ENCODE results near the gene OMA1. TPM values are rescaled to one million over a fixed set of nuclear protein-coding genes. Genes with fewer than 3 reads are reported as not detected.
A peak's percentile ranks its signal among the peaks of the same experiment; 100 is the strongest.

Gene OMA1
- total RNA-seq, 1 experiment from 2014 or later: 21.9 TPM

GRCh38 chr1:58580186-58580585 is 33.7 kb upstream of the OMA1 start (continued):
- no peak for TF ChIP-seq SIN3A (IDR thresholded peaks at IDR 0.05; ENCODE audit: low read depth)

GRCh38 chr1:58577654-58578030 is 31.1 kb upstream of the OMA1 start:
- Histone ChIP-seq H3K9ac (ENCODE audit: low read length) (peak overlapping the region; percentile 50), H2AFZ (ENCODE audit: low read depth, low read length, poor library complexity, severe bottlenecking) (peak overlapping the region; percentile 75)
- peak; percentile 5 for ATAC-seq

More at GRCh38 chr1:58577654-58578030, 31.1 kb upstream of the OMA1 start:
- Histone ChIP-seq H3K9me2 (ENCODE audit: insufficient read depth) (no peaks in the 10 kb centered on the region), H3K27me3 (ENCODE audit: insufficient read depth, low read length) (no peaks in the 10 kb centered on the region), H3K79me2 (ENCODE audit: insufficient read depth, low read length) (no peaks in the 10 kb centered on the region), H4K20me1 (ENCODE audit: insufficient read depth) (no peaks in the 10 kb centered on the region), H3K4me1 (ENCODE audit: control insufficient read depth in 1 of 2, insufficient read depth in 2 of 2, low read length in 2 of 2) (peaks cover 14 to 76% of the 10 kb centered on the region in 2 experiments), H3K27ac (ENCODE audit: low read depth, low read length) (0 out of 2 replicates have a peak overlapping the region, but pooled peaks have one; percentile 31), H3K4me2 (ENCODE audit: low read length) (peak overlapping the region; percentile 61), H3K9me3 (ENCODE audit: control insufficient read depth in 1 of 2, insufficient read depth in 1 of 2, low read depth in 1 of 2, low read length in 2 of 2) (no peaks in the 10 kb centered on the region), H3K4me3 (replicated peaks in 1 of 2; ENCODE audit: low read depth in 1 of 2, low read length in 2 of 2) (peak overlapping the region; percentile 15 to 33; a peak in 3 of 4 replicates), H3K36me3 (ENCODE audit: control insufficient read depth in 1 of 2, insufficient read depth in 2 of 2, low read length in 2 of 2) (no peaks in the 10 kb centered on the region)
- ChIA-PET POLR2A (no interaction called here), RAD21 (ENCODE audit: low non-redundant PET in 1 of 2, low total read pairs in 2 of 2, uncharacterized antibody in 2 of 2, unreplicated experiment in 2 of 2) (no interaction called here), CTCF (no interaction called here)
- TF ChIP-seq EZH2phosphoT487 (IDR thresholded peaks at IDR 0.05; ENCODE audit: borderline replicate concordance) (no peak), EGR1 (IDR thresholded peaks at IDR 0.05; ENCODE audit: low read depth) (no peak), ELF1 (IDR thresholded peaks at IDR 0.05; ENCODE audit: borderline replicate concordance, low read depth) (no peak), RAD21 (IDR thresholded peaks at IDR 0.05; ENCODE audit: low read depth) (no peak), ZBTB33 (IDR thresholded peaks at IDR 0.05; ENCODE audit: extremely low read depth, insufficient replicate concordance, low read length) (no peak), FOSL1 (IDR thresholded peaks at IDR 0.05; ENCODE audit: low read depth) (no peak), ATF3 (IDR thresholded peaks at IDR 0.05) (no peak)
- no TSS peak for BruUV-seq (replicated peaks)
- intact Hi-C loops (cut with micrococcal nuclease): no loop called here
- no peak for DNase-seq (ENCODE audit: low read depth, low spot score)

All from HCT116 (cell line).